ENCODE data around the gene UBE2D1.

GRCh38 chr10:58302254-58302653 is 32.6 kb upstream of the UBE2D1 start:
- TF ChIP-seq CTCF (IDR thresholded peaks at IDR 0.05) (no peak), POLR2A (IDR thresholded peaks at IDR 0.05) (no peak)

Measured in body of pancreas (tissue), 4 donors.